ENCODE data around the gene FCHO2. TPM values are rescaled to one million over a fixed set of nuclear protein-coding genes. Genes with fewer than 3 reads are reported as not detected.

The FCHO2 gene
- total RNA-seq, 4 donors from 2014 or later = 24.9 to 37.5 (median 30.7) TPM

GRCh38 chr5:73095564-73096238 is 139.9 kb downstream of the FCHO2 start:
- TF ChIP-seq, protein P1, sequence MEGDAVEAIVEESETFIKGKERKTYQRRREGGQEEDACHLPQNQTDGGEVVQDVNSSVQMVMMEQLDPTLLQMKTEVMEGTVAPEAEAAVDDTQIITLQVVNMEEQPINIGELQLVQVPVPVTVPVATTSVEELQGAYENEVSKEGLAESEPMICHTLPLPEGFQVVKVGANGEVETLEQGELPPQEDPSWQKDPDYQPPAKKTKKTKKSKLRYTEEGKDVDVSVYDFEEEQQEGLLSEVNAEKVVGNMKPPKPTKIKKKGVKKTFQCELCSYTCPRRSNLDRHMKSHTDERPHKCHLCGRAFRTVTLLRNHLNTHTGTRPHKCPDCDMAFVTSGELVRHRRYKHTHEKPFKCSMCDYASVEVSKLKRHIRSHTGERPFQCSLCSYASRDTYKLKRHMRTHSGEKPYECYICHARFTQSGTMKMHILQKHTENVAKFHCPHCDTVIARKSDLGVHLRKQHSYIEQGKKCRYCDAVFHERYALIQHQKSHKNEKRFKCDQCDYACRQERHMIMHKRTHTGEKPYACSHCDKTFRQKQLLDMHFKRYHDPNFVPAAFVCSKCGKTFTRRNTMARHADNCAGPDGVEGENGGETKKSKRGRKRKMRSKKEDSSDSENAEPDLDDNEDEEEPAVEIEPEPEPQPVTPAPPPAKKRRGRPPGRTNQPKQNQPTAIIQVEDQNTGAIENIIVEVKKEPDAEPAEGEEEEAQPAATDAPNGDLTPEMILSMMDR (IDR thresholded peaks at IDR 0.05) = no peak
- TF ChIP-seq POLR2A (IDR thresholded peaks at IDR 0.05) = no peak
- no peak for TF ChIP-seq EP300 (IDR thresholded peaks at IDR 0.05)
- DNase-seq (ENCODE audit: low spot score in 2 of 2) = no peak

GRCh38 chr5:73096239-73096575 is 140.4 kb downstream of the FCHO2 start:
- 91 to 95% methylated on average over 1 of the region's 1 CpG for WGBS, 2 donors

More at GRCh38 chr5:73095564-73096238, 139.9 kb downstream of the FCHO2 start:
- H3K36me3 ChIP-seq = peaks cover 0 to 25% (median 0%) of the 10 kb centered on the region in 3 donors
- H3K4me3 ChIP-seq = no peak overlapping the region
- peaks cover 0 to 23% (median 0%) of the 10 kb centered on the region in 4 donors for H3K9me3 ChIP-seq
- 95 to 97% methylated on average over 6 of the region's 6 CpGs for WGBS, 2 donors
- no peaks in the 10 kb centered on the region for H3K4me1 ChIP-seq
- no peak overlapping the region for H3K27ac ChIP-seq
- H3K27me3 ChIP-seq = no peaks in the 10 kb centered on the region

GRCh38 chr5:73097740-73098139 is 141.9 kb downstream of the FCHO2 start:
- whole genome bisulfite sequencing, 2 donors = 94 to 95% methylated on average over 2 of the region's 2 CpGs
- DNase-seq (ENCODE audit: low spot score in 2 of 2) = no peak

More at GRCh38 chr5:73096239-73096575, 140.4 kb downstream of the FCHO2 start:
- H3K4me1 ChIP-seq = no peaks in the 10 kb centered on the region
- TF ChIP-seq EP300 (IDR thresholded peaks at IDR 0.05) (no peak), POLR2A (IDR thresholded peaks at IDR 0.05) (no peak)
- TF ChIP-seq, protein P1 (IDR thresholded peaks at IDR 0.05) = no peak
- no peak overlapping the region for H3K4me3 ChIP-seq
- no peak overlapping the region for H3K27ac ChIP-seq
- peaks cover 0 to 20% (median 0%) of the 10 kb centered on the region in 3 donors for H3K36me3 ChIP-seq
- no peak for DNase-seq (ENCODE audit: low spot score in 2 of 2)
- H3K27me3 ChIP-seq = no peaks in the 10 kb centered on the region
- H3K9me3 ChIP-seq = peaks cover 0 to 23% (median 0%) of the 10 kb centered on the region in 4 donors

GRCh38 chr5:73100109-73100508 is 144.3 kb downstream of the FCHO2 start:
- Histone ChIP-seq H3K4me1 (no peaks in the 10 kb centered on the region), H3K36me3 (peaks cover 0 to 3% (median 0%) of the 10 kb centered on the region in 3 donors), H3K4me3 (no peak overlapping the region), H3K9me3 (peaks cover 0 to 23% (median 0%) of the 10 kb centered on the region in 4 donors), H3K27me3 (no peaks in the 10 kb centered on the region), H3K27ac (no peak overlapping the region)
- WGBS, 2 donors = 86 to 91% methylated on average over 4 of the region's 4 CpGs
- no peak for DNase-seq (ENCODE audit: low spot score in 2 of 2)
- TF ChIP-seq, protein P1 (IDR thresholded peaks at IDR 0.05) = no peak
- TF ChIP-seq EP300 (IDR thresholded peaks at IDR 0.05) = no peak
- TF ChIP-seq POLR2A (IDR thresholded peaks at IDR 0.05) = no peak

More at GRCh38 chr5:73097740-73098139, 141.9 kb downstream of the FCHO2 start:
- Histone ChIP-seq H3K36me3 (peaks cover 0 to 5% (median 0%) of the 10 kb centered on the region in 3 donors), H3K4me1 (no peaks in the 10 kb centered on the region), H3K27me3 (no peaks in the 10 kb centered on the region), H3K4me3 (no peak overlapping the region), H3K9me3 (peaks cover 0 to 23% (median 0%) of the 10 kb centered on the region in 4 donors), H3K27ac (no peak overlapping the region)
- TF ChIP-seq, protein P1 (IDR thresholded peaks at IDR 0.05) = no peak
- TF ChIP-seq POLR2A (IDR thresholded peaks at IDR 0.05) = no peak
- TF ChIP-seq EP300 (IDR thresholded peaks at IDR 0.05) = no peak

- Histone ChIP-seq H3K9me3 (peaks cover 0 to 12% (median 3%) of the 10 kb centered on the region in 4 donors), H3K4me3 (no peak overlapping the region), H3K27me3 (no peaks in the 10 kb centered on the region), H3K27ac (no peak overlapping the region), H3K36me3 (no peaks in the 10 kb centered on the region), H3K4me1 (no peaks in the 10 kb centered on the region)
- DNase-seq (ENCODE audit: low spot score in 2 of 2) = no peak
- WGBS, 2 donors = 68 to 75% methylated on average over 4 of the region's 4 CpGs
- TF ChIP-seq POLR2A (IDR thresholded peaks at IDR 0.05) (no peak), EP300 (IDR thresholded peaks at IDR 0.05) (no peak)
- TF ChIP-seq, protein P1 (IDR thresholded peaks at IDR 0.05) = no peak
Observed at GRCh38 chr5:73103870-73104299, 148.0 kb downstream of the FCHO2 start.

Measured in tibial nerve (tissue), 4 donors.